ENCODE data around the gene PARP15. TPM values are rescaled to one million over a fixed set of nuclear protein-coding genes. Genes with fewer than 3 reads are reported as not detected.

The PARP15 gene
- total RNA-seq, 1 donor from 2014 or later, result 213 TPM

DNA sequence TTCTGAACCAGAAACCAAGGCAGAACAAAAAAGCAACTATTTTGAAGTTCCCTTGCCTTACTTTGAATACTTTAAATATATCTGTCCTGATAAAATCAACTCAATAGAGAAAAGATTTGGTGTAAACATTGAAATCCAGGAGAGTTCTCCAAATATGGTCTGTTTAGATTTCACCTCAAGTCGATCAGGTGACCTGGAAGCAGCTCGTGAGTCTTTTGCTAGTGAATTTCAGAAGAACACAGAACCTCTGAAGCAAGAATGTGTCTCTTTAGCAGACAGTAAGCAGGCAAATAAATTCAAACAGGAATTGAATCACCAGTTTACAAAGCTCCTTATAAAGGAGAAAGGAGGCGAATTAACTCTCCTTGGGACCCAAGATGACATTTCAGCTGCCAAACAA lies 8.7 kb upstream of the PARP15 start:
- H3K36me3 Mint-ChIP-seq (ENCODE audit: low read depth), result peaks cover 79% of the 10 kb centered on the region
- DNase-seq (no peak), ATAC-seq (ENCODE audit: low read depth) (no peak)
- POLR2A ChIA-PET, result interaction anchor here (0.6 to 10.2 kb wide), 3 partner anchors 8 to 498 kb away, joined by 4 to 140 read pairs (median 5); partner anchors contain the start of genes PARP15 and PDIA5
- CTCF ChIA-PET, result interaction anchor here (0.8 to 6.8 kb wide), 2 partner anchors 9 to 111 kb away, joined by 3 to 46 read pairs; partner anchors contain the start of gene PARP14
- TF ChIP-seq, protein P1, sequence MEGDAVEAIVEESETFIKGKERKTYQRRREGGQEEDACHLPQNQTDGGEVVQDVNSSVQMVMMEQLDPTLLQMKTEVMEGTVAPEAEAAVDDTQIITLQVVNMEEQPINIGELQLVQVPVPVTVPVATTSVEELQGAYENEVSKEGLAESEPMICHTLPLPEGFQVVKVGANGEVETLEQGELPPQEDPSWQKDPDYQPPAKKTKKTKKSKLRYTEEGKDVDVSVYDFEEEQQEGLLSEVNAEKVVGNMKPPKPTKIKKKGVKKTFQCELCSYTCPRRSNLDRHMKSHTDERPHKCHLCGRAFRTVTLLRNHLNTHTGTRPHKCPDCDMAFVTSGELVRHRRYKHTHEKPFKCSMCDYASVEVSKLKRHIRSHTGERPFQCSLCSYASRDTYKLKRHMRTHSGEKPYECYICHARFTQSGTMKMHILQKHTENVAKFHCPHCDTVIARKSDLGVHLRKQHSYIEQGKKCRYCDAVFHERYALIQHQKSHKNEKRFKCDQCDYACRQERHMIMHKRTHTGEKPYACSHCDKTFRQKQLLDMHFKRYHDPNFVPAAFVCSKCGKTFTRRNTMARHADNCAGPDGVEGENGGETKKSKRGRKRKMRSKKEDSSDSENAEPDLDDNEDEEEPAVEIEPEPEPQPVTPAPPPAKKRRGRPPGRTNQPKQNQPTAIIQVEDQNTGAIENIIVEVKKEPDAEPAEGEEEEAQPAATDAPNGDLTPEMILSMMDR (IDR thresholded peaks at IDR 0.05), result no peak
- H3K9me3 Mint-ChIP-seq, result peaks cover 2% of the 10 kb centered on the region
- intact Hi-C loops (cut with micrococcal nuclease), result loop anchor here (10.0 kb wide), 1 partner anchor 296 kb away; no protein-coding TSS in a partner anchor
- H3K27ac Mint-ChIP-seq, result peak overlapping the region; percentile 61
- peaks cover 79% of the 10 kb centered on the region for H3K4me1 Mint-ChIP-seq
- no peaks in the 10 kb centered on the region for H3K27me3 Mint-ChIP-seq
- H3K4me3 Mint-ChIP-seq, result no peak overlapping the region

DNA sequence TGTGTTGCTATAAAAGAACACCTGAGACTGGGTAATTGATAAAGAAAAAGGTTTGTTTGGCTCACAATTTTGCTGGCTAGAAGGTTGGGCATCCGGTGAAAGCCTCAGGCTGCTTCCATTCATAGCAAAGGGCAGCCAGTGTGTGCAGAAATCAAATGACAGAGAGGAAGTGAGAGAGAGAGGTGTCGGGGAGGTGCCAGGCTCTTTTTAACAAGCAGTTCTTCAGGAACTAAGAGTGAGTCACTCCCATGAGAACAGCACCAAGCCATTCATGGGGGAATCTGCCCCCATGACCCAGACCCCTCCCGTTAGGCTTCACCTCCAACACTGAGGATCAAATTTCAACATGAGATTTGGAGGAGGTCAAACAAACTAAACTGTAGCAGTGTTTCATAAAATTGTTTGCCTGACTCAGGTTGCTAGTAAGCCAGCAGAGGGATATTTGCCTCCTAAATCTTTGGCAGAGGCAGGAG lies 4.5 kb upstream of the PARP15 start:
- Mint-ChIP-seq H3K27me3 (no peaks in the 10 kb centered on the region), H3K4me1 (peaks cover 80% of the 10 kb centered on the region), H3K36me3 (ENCODE audit: low read depth) (peaks cover 65% of the 10 kb centered on the region), H3K9me3 (peaks cover 2% of the 10 kb centered on the region), H3K27ac (peak overlapping the region; percentile 93), H3K4me3 (peak overlapping the region; percentile 57)
- DNase-seq (no peak), ATAC-seq (ENCODE audit: low read depth) (peak; percentile 22)
- ChIA-PET POLR2A (interaction anchor here (0.6 to 7.5 kb wide), 4 partner anchors 37 to 107 kb away, joined by 4 to 81 read pairs (median 4); partner anchors contain the start of gene PARP14), CTCF (no interaction called here)
- intact Hi-C loops (cut with micrococcal nuclease), result loop anchor here (10.0 kb wide), 2 partner anchors 498 to 578 kb away; no protein-coding TSS in a partner anchor
- TF ChIP-seq, protein P1 (IDR thresholded peaks at IDR 0.05), result no peak

DNA sequence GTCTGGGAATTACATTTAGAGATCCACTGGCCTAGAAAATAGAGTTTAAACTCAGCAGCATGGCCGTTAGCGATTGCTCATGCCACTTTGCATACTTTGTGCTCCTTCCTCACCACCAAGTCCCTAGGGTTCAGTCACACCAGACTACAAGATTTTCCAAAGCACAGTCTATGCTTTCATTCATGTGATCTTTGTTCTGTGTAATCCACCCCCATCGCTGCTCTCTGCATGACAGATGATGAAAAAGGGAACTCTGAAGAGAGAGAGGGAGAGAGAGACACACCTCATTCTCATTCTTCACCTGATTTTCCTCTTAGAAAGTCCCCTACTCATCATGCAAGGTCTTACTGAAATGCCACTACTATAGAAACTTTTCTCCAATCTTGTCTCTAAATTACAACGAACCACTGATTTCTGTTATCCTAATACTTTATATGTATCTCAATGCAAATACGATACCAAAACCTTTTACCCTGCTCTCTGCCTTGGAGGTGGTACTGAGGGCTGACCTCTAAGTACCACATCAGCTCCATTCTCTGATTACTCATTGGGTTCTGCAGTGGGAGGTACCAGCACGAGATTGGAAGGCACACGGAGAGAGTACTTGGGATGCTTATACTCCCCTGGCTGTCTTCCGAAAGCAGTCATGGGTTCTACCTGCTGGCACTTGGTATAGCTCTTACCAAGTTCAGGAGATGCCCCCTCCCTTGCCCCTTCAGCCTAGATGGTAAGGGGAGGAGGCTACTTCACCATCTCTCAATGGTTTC lies 1.1 kb upstream of the PARP15 start:
- TF ChIP-seq, protein P1 (IDR thresholded peaks at IDR 0.05), result no peak
- Mint-ChIP-seq H3K27me3 (no peaks in the 10 kb centered on the region), H3K27ac (peak overlapping the region; percentile 100), H3K9me3 (peaks cover 4% of the 10 kb centered on the region), H3K4me1 (peaks cover 79% of the 10 kb centered on the region), H3K36me3 (ENCODE audit: low read depth) (peaks cover 51% of the 10 kb centered on the region), H3K4me3 (peak overlapping the region; percentile 100)
- CTCF ChIA-PET, result interaction anchor here (0.6 to 1.5 kb wide), 4 partner anchors 12 to 103 kb away, joined by 3 to 4 read pairs (median 4); partner anchors contain the start of genes DTX3L and PARP9
- POLR2A ChIA-PET, result interaction anchor here (0.6 to 7.5 kb wide), 23 partner anchors 11 to 1029 kb away, joined by 3 to 140 read pairs (median 8); partner anchors contain the start of genes DTX3L, EAF2, HSPBAP1 and KPNA1
- ATAC-seq (ENCODE audit: low read depth), result peak; percentile 78
- intact Hi-C loops (cut with micrococcal nuclease), result loop anchor here (1.0 to 10.0 kb wide), 11 partner anchors 12 to 582 kb away; partner anchors contain the start of genes DTX3L, KPNA1, PARP14 and PARP9
- no peak for DNase-seq

DNA sequence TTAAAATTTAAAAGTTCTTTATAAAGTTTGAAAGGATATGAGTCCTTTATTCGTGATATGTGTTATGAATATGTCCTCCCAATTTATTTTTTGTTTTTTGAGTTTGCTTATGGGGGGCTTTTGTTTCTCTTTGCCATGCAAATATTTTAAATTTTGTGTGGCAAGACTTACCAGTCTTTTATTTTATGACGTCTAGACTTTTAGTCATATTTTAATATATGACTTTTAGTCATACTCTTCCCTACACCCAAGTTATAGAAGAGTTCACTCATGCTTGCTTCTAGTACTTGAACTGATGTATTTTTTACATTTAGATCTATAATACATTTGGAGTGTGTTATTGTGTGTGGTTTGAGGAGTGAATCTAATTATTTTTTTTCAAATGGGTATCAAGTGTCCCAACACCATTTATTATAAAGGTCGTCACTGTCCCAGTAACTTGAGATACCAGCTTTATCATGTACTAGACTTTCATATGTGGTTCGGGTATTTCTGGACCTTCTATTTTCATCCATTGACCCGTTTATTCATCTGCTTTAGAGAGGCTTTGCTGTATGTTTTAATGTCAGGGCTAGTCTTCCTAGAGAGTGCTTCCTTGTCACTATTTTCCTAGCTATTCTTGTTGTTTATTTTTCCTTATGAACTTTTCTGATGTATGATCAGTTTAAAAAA lies 755 bp downstream of the PARP15 start:
- no peak for ATAC-seq (ENCODE audit: low read depth)

More for the DNA sequence above, 755 bp downstream of the PARP15 start:
- Mint-ChIP-seq H3K27ac (peak overlapping the region; percentile 100), H3K4me3 (peak overlapping the region; percentile 100), H3K9me3 (peaks cover 12% of the 10 kb centered on the region), H3K36me3 (ENCODE audit: low read depth) (peaks cover 51% of the 10 kb centered on the region), H3K27me3 (no peaks in the 10 kb centered on the region), H3K4me1 (peaks cover 82% of the 10 kb centered on the region)
- no peak for DNase-seq
- TF ChIP-seq, protein P1 (IDR thresholded peaks at IDR 0.05), result no peak
- intact Hi-C loops (cut with micrococcal nuclease), result loop anchor here (5.0 to 10.0 kb wide), 3 partner anchors 161 to 583 kb away; partner anchors contain the start of gene WDR5B
- POLR2A ChIA-PET, result interaction anchor here (0.7 to 7.5 kb wide), 16 partner anchors 10 to 117 kb away, joined by 3 to 140 read pairs (median 6); partner anchors contain the start of genes DTX3L, KPNA1, PARP14 and PARP9
- CTCF ChIA-PET, result interaction anchor here (0.7 to 1.8 kb wide), 7 partner anchors 12 to 118 kb away, joined by 3 to 10 read pairs (median 3); partner anchors contain the start of genes DTX3L and PARP9
